ENCODE data around the gene RBKS. TPM values are rescaled to one million over a fixed set of nuclear protein-coding genes. Genes with fewer than 3 reads are reported as not detected.
A peak's percentile ranks its signal among the peaks of the same experiment; 100 is the strongest.

The RBKS gene
- total and polyA plus RNA-seq, 2 of the 13 experiments (the other 11 are each of a cell fraction or from before 2014, with no cell fraction given): 7.7 to 8.3 TPM

DNA sequence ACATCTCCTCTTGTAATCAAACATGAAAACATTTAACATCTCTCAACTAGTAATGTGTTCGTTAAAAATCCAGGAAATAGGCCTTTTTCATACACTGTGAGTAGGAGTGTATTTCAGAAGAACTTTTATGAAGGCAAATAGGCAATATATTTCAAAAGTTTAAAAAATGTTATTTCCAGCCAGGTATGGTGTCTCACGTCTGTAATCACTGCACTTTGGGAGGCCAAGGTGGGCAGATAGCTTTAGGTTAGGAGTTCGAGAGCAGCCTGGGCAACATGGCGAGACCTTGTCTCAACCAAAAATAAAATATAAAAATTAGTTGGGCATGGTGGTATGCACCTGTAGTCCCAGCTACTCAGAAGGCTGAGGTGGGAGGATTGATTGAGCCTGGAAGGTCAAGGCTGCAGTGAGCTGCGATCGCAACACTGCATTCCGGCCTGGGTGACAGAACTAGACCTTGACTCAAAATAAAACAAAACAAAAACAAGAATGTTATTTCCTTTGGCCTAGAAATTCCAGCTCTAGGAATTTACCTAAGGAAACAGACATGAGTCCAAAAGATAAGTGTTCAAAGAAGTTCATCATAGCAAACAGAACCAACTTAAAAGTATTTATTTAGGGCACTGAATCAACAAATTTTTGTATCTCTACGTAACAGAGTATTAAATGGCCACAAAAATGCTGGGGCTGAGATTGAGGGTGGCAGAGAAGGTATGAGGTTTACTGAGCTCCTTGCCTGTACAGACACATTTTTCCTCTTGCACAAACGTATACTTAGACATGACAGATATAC, 14.9 kb downstream of the RBKS start (continued):
- 0 out of 2 replicates have a peak, but pooled peaks have one; percentile 8 for TF ChIP-seq ZNF281 (CRISPR knock-in tag; IDR thresholded peaks at IDR 0.05; ENCODE audit: borderline replicate concordance)
- TF ChIP-seq MEF2D (CRISPR knock-in tag; IDR thresholded peaks at IDR 0.05): peak; percentile 94
- TF ChIP-seq GABPB1 (CRISPR knock-in tag; IDR thresholded peaks at IDR 0.05): no peak
- TF ChIP-seq ZNF800 (CRISPR knock-in tag; IDR thresholded peaks at IDR 0.05): 0 out of 2 replicates have a peak, but pooled peaks have one; percentile 0
- TF ChIP-seq FOXK2 (IDR thresholded peaks at IDR 0.05): peak; percentile 77
- TF ChIP-seq HDAC2 (CRISPR knock-in tag; IDR thresholded peaks at IDR 0.05): peak; percentile 75; the same call in 1 of the 2 replicates
- peak; percentile 97 for TF ChIP-seq NCOA2 (CRISPR knock-in tag; IDR thresholded peaks at IDR 0.05)
- TF ChIP-seq, protein P1, sequence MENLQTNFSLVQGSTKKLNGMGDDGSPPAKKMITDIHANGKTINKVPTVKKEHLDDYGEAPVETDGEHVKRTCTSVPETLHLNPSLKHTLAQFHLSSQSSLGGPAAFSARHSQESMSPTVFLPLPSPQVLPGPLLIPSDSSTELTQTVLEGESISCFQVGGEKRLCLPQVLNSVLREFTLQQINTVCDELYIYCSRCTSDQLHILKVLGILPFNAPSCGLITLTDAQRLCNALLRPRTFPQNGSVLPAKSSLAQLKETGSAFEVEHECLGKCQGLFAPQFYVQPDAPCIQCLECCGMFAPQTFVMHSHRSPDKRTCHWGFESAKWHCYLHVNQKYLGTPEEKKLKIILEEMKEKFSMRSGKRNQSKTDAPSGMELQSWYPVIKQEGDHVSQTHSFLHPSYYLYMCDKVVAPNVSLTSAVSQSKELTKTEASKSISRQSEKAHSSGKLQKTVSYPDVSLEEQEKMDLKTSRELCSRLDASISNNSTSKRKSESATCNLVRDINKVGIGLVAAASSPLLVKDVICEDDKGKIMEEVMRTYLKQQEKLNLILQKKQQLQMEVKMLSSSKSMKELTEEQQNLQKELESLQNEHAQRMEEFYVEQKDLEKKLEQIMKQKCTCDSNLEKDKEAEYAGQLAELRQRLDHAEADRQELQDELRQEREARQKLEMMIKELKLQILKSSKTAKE (CRISPR knock-in tag; IDR thresholded peaks at IDR 0.05; ENCODE audit: borderline replicate concordance): peak; percentile 77
- TF ChIP-seq YEATS4 (CRISPR knock-in tag; IDR thresholded peaks at IDR 0.05; ENCODE audit: borderline replicate concordance): peak; percentile 39; the same call in 1 of the 2 replicates
- peak; percentile 89 for TF ChIP-seq HMG20A (CRISPR knock-in tag; IDR thresholded peaks at IDR 0.05; ENCODE audit: borderline replicate concordance)
- peak; percentile 86; the same call in 1 of the 2 replicates for TF ChIP-seq ZNF335 (CRISPR knock-in tag; IDR thresholded peaks at IDR 0.05)
- TF ChIP-seq CBX2 (IDR thresholded peaks at IDR 0.05; ENCODE audit: low read depth, low read length): no peak
- no peak for TF ChIP-seq CBX2 (CRISPR knock-in tag; IDR thresholded peaks at IDR 0.05; ENCODE audit: low read depth)
- TF ChIP-seq EP300 (IDR thresholded peaks at IDR 0.05; ENCODE audit: low read depth in 2 of 2, low read length in 2 of 2): peak; percentile 38 to 89; a peak in 3 of 4 replicates
- TF ChIP-seq EP300 (CRISPR knock-in tag; IDR thresholded peaks at IDR 0.05; ENCODE audit: borderline replicate concordance): peak; percentile 86; the same call in 1 of the 2 replicates
- TF ChIP-seq ZNF788 (CRISPR knock-in tag; IDR thresholded peaks at IDR 0.05; ENCODE audit: borderline replicate concordance): peak; percentile 43; the same call in 1 of the 2 replicates
- TF ChIP-seq HNF1A (IDR thresholded peaks at IDR 0.05; ENCODE audit: low read depth): 0 out of 2 replicates have a peak, but pooled peaks have one; percentile 28
- no peak for TF ChIP-seq HNF1A (CRISPR knock-in tag; IDR thresholded peaks at IDR 0.05; ENCODE audit: borderline replicate concordance)

All from HepG2 (cell line).